Umbilical cord (tissue), 2 donors: ENCODE measurements around the gene MBNL2. TPM values are rescaled to one million over a fixed set of nuclear protein-coding genes. Genes with fewer than 3 reads are reported as not detected.

ENCODE experiments used
- DNase-seq: peaks from one replicate; pipeline ENCODE4 v3.0.0-alpha.2; 2015; ENCODE audit warnings: low spot score
- total RNA-seq: library from RNA; depleted of rRNA; stranded (reverse); fragments of >200 nt; gene quantifications from one replicate; pipeline ENCODE4 v1.2.3, GENCODE V29; 2014; ENCODE audit warnings: low replicate concordance; ENCODE audit not compliant: insufficient read depth

MBNL2 gene
- total RNA-seq, 1 donor from 2014 or later = 119 TPM

GRCh38 chr13:97233499-97233898 lies 11.4 kb downstream of the MBNL2 start:
- no peak for DNase-seq

- no peak for DNase-seq
Observed at GRCh38 chr13:97234236-97234635, 12.1 kb downstream of the MBNL2 start.

GRCh38 chr13:97234742-97235141 lies 12.6 kb downstream of the MBNL2 start:
- DNase-seq = no peak

GRCh38 chr13:97235549-97236231 lies 13.6 kb downstream of the MBNL2 start:
- no peak for DNase-seq

DNA sequence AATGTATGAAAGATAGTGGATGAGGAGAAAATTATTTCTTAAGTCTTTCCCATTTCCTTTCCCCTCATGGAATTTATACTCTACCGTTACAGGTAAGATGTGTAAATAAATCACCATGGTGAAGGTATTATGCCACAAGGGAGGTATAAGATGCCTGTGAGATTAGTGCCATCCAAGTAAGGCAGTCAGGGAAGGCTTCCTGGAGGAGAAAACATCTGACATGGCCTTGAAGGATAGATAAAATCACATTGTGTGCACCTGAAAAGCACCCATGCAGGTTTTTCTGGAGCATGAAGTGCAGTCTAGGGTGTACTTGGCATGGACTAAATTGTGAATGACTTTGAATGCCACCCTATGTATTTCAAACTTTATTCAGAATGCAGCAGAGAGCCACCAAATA lies 15.3 kb downstream of the MBNL2 start:
- DNase-seq = no peak

DNA sequence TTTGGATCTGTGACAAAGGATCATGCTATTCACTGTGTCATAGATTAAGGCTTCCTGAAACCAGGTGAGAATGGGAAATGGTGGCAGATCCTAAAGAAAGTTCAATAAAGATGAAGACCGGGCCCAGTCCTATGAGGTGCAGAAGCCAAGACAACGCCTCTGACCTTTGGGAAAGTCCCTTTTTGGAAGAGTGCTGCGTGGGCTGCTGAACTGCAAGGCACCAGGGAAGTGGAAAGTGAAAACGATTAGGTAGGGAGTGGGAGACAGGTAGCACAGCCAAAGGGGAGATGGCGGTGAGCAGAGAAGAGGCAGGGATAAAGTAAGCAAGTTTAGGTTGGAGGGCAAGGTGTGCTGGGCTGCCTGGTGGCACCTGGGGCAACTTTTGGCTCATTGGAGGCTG lies 16.3 kb downstream of the MBNL2 start:
- no peak for DNase-seq

DNA sequence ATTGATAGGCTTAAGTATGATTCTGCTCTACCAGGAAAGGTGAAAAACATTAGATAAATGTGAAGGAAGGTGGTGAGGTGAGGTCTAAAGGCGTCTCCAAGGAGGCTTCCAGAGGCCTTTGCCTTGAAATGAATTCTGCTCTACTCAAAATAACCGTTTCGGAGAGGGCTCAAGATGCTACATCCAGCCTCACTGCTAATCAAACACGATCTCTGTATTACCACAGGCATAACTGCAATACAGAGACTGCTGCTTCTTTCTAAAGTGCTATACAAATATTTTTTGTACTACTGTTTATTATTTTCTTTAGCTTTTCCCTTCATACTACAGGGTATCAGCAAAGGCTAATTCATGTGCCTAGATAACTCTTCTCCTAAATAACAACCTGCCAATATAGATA lies 16.8 kb downstream of the MBNL2 start:
- DNase-seq = no peak

DNA sequence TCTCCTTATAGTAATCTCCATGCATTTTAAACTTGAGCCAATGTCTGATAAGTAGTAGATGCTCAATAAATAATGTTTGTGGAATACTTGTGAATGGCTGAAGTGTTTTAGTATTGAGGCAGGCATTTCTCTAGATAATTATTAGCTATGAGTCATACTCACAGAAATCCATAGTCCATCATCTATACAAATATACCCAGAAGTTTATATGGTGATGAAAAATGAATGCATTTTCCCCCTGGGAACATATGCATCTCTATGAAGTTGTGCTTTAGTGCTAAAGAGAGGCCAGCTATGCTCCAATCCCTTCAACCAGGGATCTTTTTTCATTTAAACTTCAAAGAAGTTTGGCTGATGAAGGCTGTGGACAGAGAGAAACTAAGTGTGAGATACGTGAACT lies 17.2 kb downstream of the MBNL2 start:
- DNase-seq = no peak

DNA sequence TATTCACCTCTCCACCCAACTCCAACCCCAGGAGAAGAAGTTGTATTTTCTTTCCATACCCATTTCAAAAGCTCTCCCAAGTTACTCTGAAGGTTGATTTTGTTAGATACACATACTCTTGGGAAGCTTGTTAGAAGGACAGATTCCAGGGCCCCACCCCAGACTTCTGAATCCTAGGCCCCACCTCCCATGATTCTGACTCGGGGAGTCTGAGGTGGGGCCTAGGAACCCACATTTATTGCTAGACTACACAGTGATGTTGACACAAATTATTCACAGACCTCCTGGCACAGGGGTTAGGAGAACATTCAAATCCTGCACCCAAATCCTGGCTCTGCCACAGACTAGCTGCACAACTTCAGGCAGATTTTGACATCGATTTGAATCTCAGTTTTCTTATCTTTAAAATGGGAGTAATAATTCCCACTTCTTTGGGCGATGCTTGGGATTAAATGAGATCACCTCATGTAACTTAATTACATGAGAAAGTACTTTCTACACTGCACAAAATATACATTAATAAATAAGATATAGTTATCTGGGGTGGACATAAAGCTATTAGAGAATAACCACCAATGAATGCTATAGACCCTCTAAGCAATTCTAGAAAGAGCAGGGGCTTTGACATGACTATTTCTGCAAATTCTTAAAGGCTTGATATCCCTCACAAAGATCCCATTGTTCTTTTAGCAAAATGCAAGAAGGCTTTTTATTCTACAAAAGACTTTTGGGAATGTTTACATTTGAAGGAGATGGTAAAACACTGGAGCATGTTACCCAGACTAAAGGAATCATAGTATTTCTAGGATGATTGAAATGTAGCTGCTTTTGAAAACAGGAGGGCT lies 18.0 kb downstream of the MBNL2 start:
- no peak for DNase-seq

DNA sequence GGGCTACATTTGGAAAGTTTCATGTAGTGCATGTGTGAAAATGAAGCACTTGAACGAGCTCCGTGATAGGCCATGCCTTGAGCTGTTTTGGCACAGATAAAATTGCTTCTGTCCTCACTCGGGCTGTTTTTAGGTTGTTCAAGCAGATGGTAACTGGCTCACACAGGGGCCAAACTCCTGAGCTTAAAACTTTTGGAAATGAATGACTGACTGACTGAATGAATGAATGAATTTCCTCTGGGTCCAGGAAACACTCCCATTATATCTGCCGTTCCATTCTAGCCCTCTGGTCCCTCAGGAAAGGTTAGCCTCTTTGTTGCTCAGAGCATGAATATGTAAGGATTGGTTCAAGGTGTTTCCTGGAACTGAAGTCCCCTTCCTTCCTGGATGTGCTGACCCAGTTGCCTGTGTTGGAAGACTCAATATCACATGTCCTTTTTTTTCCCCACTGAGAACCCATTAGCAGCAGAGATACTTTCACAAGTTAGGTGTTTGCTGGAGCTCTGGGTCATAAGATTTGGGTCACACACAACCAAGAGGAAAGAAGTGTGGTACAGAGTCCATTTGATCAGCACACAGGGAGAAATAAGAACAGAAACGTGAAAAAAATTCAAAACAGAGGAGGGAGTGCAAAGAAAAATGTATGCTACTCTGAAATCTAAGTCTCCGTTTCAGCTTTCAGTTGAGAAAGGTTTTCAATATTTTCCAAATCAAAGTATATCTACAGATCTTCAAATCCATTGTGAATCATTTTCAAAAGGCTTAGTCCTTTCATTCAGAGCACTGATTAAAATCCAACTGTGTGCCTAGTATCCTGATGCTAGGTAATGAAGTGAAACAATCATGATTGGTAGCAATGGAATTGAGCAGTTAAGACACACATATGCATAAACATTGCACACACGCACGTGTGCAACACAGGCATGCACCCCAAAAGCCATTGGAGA lies 18.9 kb downstream of the MBNL2 start:
- no peak for DNase-seq

DNA sequence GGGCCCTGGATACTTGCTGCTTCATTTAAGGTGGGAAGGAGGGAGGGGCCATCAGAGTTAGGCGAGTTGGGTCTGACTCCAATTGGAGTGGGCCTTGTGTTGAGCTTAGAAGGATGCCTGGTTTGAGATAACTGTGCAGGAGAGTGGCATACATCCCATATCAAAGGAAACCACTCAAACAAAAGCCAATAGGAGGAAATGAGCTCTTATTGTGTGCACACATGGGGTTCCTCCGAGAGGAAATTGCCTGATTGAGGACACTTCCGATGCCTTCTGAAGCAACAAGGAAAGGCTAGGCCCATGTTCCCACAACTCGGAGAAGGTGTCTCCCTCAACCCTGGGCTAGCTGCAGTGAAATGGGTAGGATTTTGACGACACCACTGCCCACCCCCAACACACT lies 19.6 kb downstream of the MBNL2 start:
- DNase-seq = no peak

- no peak for DNase-seq
Observed at GRCh38 chr13:97242755-97243497, 20.8 kb downstream of the MBNL2 start.

DNA sequence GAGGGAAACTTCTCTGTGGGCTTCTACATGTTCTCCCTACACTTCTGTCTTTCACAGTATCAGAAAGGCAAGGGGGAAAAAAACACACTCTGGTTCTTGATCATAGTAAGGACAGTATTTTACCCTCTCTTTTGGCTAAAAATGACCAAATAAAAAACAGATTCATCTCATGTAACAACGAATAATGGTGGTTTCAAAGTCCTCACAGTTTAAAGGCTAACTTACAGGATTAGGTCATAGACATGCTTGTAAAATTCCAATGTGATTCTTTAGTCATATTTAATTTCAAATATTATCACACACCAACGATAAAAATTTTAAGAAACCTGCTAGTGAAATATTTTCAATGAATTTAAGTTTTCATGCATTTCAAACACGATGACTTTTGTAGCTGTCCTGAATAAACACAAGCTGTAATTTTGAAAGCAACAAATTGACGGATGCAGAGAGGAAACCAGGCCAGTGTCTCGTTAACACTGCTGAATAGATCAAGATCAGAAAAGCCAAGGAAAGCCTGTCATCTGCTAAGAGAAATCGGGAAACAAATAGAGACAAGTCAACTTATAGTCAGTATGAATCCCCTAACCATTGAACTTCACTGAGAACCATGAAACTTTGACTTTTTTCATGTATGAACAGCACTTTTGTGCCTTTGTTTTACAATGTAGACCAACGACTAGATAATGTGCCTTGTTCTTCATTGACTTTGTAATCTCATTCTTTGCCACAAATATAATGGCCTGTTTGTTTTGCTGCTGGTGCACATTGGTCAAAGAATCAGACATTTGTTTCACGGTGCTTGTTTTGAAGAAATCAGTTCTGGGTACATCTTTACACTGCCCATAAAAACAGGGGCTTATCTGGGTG lies 22.0 kb downstream of the MBNL2 start:
- no peak for DNase-seq

DNA sequence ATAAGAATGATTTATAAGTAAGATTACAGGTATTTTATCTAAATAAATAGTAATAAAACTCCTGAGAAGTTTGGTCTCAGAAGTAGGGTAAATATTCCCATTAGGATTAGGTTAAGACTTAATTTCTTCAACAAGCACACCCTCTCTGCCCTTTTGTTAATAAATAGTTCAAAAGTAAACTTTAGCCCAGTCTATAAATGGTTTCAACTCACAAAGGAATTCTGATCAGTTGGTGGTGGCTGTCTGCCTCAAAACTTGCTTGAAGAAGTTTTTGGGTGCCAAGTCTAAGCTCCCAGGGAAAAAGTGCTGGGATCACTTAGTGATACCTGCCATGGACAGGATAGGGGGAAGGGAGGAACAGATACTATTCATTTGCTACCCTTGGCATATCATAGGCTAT lies 22.9 kb downstream of the MBNL2 start:
- DNase-seq = no peak

DNA sequence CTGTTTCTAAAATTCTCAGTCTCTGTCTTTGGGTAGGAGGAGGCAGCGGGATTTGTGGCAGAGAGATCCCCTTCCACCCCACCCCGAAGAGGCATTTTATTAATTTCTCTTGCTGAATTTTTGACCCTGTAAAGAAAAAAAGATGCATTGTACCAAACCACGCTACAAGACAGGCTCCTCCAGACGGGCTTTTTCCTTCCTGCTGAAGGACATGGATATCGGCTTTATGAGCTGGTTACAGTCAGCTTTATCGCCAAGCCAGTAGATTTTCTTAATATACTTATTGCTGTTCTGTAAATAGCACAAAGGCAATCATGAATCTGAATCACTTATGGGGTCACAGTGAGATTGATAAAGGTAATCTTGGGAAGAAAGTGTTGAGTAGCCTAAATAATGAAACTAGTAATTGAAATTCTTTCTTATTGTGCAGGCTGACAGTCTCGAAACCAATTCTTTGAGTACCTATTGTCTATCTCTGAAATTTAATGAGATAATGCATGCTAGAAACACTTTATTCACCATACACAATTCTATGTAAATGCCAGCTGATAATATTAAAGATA lies 24.5 kb downstream of the MBNL2 start:
- DNase-seq = peak; percentile 70

- DNase-seq = no peak
Observed at GRCh38 chr13:97248243-97248642, 26.1 kb downstream of the MBNL2 start.

- no peak for DNase-seq
Observed at GRCh38 chr13:97249093-97249795, 27.1 kb downstream of the MBNL2 start.

GRCh38 chr13:97249796-97250495 lies 27.8 kb downstream of the MBNL2 start:
- DNase-seq = no peak

DNA sequence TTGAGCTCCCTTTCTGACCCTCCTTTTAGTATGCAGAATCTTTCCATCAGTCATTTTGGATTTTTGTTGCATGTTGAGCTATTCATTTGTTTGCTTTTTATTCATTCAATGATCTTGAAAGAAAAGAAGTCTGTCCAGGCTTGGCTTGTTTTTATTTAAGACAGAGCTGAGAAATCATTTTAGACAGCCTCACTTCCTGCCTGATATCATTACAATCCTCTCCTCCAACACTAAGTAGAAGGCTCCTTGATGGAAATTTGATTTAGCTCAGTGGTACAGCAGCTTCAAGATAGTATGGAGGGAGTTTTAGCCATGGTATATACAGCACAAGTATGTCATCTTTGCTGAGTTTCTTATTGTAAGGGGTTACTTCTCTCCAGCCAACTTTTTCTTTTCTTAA lies 28.4 kb downstream of the MBNL2 start:
- DNase-seq = no peak
